ENCODE results near the gene CITED2. TPM values are rescaled to one million over a fixed set of nuclear protein-coding genes. Genes with fewer than 3 reads are reported as not detected.

The CITED2 gene
- total RNA-seq, 1 experiment from 2014 or later: 110 TPM

DNA sequence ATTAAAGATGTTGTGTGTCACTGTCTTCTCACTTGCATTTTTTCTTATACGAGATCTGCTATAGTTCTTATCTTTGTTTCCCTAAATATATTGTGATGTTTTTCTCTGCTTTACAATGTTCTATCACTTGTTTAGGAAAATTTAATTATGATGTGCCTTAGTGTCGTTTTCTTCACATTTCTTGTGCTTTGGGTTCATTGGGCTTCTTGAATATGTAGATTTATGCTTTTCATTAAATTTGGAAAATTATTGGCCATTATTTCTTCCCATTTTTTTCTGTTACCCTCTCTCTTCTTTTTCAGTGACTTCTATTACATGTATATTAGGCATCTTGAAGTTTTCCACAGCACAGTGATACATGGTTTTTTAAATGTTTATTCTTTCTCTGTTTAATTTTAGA, 33.4 kb downstream of the CITED2 start:
- Histone ChIP-seq H3K27ac (ENCODE audit: insufficient read length, low read depth, low read length) (no peak overlapping the region), H3T11ph (ENCODE audit: low read length) (no peak overlapping the region), H2BK120ac (ENCODE audit: low read depth, low read length, poor library complexity, severe bottlenecking) (no peak overlapping the region), H2AK5ac (ENCODE audit: insufficient read length, low read length) (no peak overlapping the region), H4K8ac (replicated peaks; ENCODE audit: insufficient read length, low read depth, low read length) (no peak overlapping the region), H3K79me2 (ENCODE audit: insufficient read depth, low read length) (no peaks in the 10 kb centered on the region), H2BK5ac (ENCODE audit: insufficient read length, low read length) (no peak overlapping the region), H3K4me2 (ENCODE audit: insufficient read depth, insufficient read length, low read length) (no peak overlapping the region), H3K9ac (ENCODE audit: extremely low read depth, insufficient read length, low read length) (no peak overlapping the region), H2AFZ (ENCODE audit: low read length) (no peak overlapping the region), H3K9me3 (ENCODE audit: control insufficient read depth, low read depth, low read length) (no peaks in the 10 kb centered on the region), H3K23ac (ENCODE audit: insufficient read length, low read depth, low read length) (no peak overlapping the region), H3K23me2 (ENCODE audit: insufficient read length, low read depth, low read length, poor library complexity, severe bottlenecking) (no peaks in the 10 kb centered on the region), H2BK15ac (ENCODE audit: low read depth, low read length) (no peak overlapping the region), H4K91ac (ENCODE audit: insufficient read length, low read depth, low read length) (no peak overlapping the region), H3K56ac (ENCODE audit: insufficient read length, low read depth, low read length) (no peak overlapping the region), H2BK12ac (ENCODE audit: insufficient read length, low read depth, low read length) (no peak overlapping the region), H3K4me1 (ENCODE audit: insufficient read depth, low read length) (peaks cover 6% of the 10 kb centered on the region; the same call in 1 of the 2 replicates), H2BK20ac (ENCODE audit: low read depth, low read length, poor library complexity, severe bottlenecking) (no peak overlapping the region), H4K20me1 (ENCODE audit: control insufficient read depth, insufficient read depth, insufficient read length) (no peaks in the 10 kb centered on the region), H3K18ac (ENCODE audit: insufficient read length, low read depth, low read length) (no peak overlapping the region), H3K14ac (ENCODE audit: insufficient read depth, low read length) (no peak overlapping the region), H3K4ac (ENCODE audit: low read depth, low read length) (no peak overlapping the region), H3K27me3 (ENCODE audit: insufficient read depth, low read length) (no peaks in the 10 kb centered on the region), H3K79me1 (ENCODE audit: insufficient read depth, low read depth, low read length, poor library complexity, severe bottlenecking) (no peaks in the 10 kb centered on the region), H4K5ac (ENCODE audit: insufficient read length, low read depth, low read length) (no peak overlapping the region)
- Mint-ChIP-seq H3K27ac (no peak overlapping the region), H3K36me3 (ENCODE audit: insufficient read depth in 1 of 3, low read depth in 3 of 3) (peaks cover 0 to 10% (median 0%) of the 10 kb centered on the region in 3 experiments; a peak in 2 of 7 replicates), H3K4me1 (peaks cover 29 to 33% of the 10 kb centered on the region in 2 experiments), H3K4me3 (no peak overlapping the region), H3K27me3 (ENCODE audit: low read depth) (no peaks in the 10 kb centered on the region), H3K9me3 (no peaks in the 10 kb centered on the region; a peak in 1 of 5 replicates)
- no peak for DNase-seq
- TF ChIP-seq, protein P1, sequence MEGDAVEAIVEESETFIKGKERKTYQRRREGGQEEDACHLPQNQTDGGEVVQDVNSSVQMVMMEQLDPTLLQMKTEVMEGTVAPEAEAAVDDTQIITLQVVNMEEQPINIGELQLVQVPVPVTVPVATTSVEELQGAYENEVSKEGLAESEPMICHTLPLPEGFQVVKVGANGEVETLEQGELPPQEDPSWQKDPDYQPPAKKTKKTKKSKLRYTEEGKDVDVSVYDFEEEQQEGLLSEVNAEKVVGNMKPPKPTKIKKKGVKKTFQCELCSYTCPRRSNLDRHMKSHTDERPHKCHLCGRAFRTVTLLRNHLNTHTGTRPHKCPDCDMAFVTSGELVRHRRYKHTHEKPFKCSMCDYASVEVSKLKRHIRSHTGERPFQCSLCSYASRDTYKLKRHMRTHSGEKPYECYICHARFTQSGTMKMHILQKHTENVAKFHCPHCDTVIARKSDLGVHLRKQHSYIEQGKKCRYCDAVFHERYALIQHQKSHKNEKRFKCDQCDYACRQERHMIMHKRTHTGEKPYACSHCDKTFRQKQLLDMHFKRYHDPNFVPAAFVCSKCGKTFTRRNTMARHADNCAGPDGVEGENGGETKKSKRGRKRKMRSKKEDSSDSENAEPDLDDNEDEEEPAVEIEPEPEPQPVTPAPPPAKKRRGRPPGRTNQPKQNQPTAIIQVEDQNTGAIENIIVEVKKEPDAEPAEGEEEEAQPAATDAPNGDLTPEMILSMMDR (conservative IDR thresholded peaks at IDR 0.05): no peak
- no CpG with 5 or more reads among the region's 2 CpGs for WGBS (ENCODE audit: extremely low coverage, insufficient read length, low lambda C conversion rate)
